Measurements from ENCODE around the gene TMEM167B. TPM values are rescaled to one million over a fixed set of nuclear protein-coding genes. Genes with fewer than 3 reads are reported as not detected.

Gene TMEM167B
- polyA plus RNA-seq, 1 donor (not counting 4 experiments of a cell fraction or from before 2014, with no cell fraction given): 15.7 TPM

DNA sequence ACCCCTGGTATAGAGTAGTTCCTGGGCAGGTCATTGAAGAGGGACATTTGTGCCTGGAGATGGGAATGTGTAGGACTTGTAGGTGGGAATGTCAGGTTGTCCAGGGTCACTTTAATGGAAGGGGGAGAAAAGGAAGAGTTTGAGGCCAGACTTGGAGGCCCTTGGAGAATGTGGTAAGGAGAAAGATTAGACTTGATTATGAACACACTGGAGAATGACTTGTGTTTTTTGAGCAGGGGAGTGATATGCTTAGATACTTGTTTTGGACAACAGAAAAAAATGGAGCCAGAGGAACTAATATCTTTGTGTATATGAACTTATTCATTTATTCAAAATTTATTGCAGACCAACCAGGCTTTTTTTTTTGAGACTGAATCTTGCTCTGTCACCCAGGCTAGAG lies 41.2 kb downstream of the TMEM167B start:
- no peak overlapping the region for H3K9ac ChIP-seq (ENCODE audit: control insufficient read depth, extremely low read depth, insufficient read depth, low read length)

DNA sequence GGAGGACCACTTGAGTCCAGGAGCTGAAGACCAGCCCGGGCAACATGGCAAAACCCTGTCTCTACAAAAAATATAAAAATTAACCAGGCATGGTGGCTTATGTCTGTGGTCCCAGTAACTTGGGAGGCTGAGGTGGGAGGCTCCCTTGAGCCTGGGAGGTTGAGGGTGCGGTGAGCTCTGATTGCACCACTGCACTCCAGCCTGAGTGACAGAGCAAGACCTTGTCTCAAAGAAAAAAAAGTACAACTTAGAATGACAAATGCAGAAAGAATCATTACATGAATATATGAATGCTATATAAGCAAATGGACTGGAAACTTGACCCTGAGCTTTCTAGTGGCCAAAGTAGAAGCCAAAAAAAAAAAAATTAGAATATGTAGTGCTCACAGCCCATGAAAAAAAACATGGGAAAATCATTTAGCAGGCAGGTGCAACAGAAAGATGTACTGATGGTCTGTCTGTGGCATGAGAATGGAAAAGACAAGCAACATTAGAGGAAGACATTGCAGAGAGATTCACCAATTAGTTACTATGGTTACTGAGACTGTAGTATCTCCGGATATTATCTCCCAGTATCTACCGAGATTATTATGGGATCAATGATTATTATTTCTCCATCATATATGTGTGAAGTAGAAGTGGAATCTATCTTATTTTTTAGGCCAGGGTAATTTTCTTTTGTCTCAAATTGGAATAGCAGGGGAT lies 42.6 kb downstream of the TMEM167B start:
- no peaks in the 10 kb centered on the region for H4K20me1 ChIP-seq (ENCODE audit: control insufficient read depth, extremely low read depth, insufficient read depth, low read length)
- no peaks in the 10 kb centered on the region for H3K4me1 ChIP-seq (ENCODE audit: control insufficient read depth, extremely low read depth, insufficient read depth, low read length)
- H3K36me3 ChIP-seq (ENCODE audit: control insufficient read depth in 2 of 2, extremely low read depth in 1 of 2, insufficient read depth in 2 of 2, low read length in 2 of 2): no peaks in the 10 kb centered on the region
- H3K27me3 ChIP-seq (ENCODE audit: control insufficient read depth, extremely low read depth, insufficient read depth, low read length): no peaks in the 10 kb centered on the region
- no peak overlapping the region for H3K9ac ChIP-seq (ENCODE audit: control insufficient read depth, extremely low read depth, insufficient read depth, low read length)
- H3K4me2 ChIP-seq (ENCODE audit: control insufficient read depth, extremely low read depth, insufficient read depth, low read depth, low read length): no peak overlapping the region
- no peaks in the 10 kb centered on the region for H3K9me1 ChIP-seq (ENCODE audit: control insufficient read depth, extremely low read depth, insufficient read depth, low read length)
- FAIRE-seq (no peak), DNase-seq (ENCODE audit: low read depth, low spot score) (no peak)
- no peaks in the 10 kb centered on the region for H3K9me3 ChIP-seq (ENCODE audit: control insufficient read depth, low read depth, low read length)
- no peak overlapping the region for H3K4me3 ChIP-seq (ENCODE audit: control insufficient read depth in 2 of 3, extremely low read depth in 1 of 3, insufficient read depth in 2 of 3, low read depth in 1 of 3, low read length in 3 of 3)
- H2AFZ ChIP-seq (ENCODE audit: control insufficient read depth, low read length): no peak overlapping the region
- H3K27ac ChIP-seq (ENCODE audit: control insufficient read depth, insufficient read depth, low read length): no peak overlapping the region
- dilution Hi-C loops (cut with MboI; ENCODE audit: extremely low pct_ligation_motif_present, low sequenced_read_pairs): no loop called here
- no peaks in the 10 kb centered on the region for H3K79me2 ChIP-seq (ENCODE audit: control insufficient read depth, insufficient read depth, low read length)
- TF ChIP-seq EZH2 (IDR thresholded peaks at IDR 0.05; ENCODE audit: low read length) (no peak), CTCF (optimal IDR thresholded peaks at IDR 0.05 in 1 of 3, IDR thresholded peaks at IDR 0.05 in 1 of 3, conservative IDR thresholded peaks at IDR 0.05 in 1 of 3; ENCODE audit: extremely low read depth in 1 of 3, insufficient read depth in 2 of 3, low read length in 3 of 3) (no peak)

More for the DNA sequence above, 41.2 kb downstream of the TMEM167B start:
- no peak overlapping the region for H3K27ac ChIP-seq (ENCODE audit: control insufficient read depth, insufficient read depth, low read length)
- H3K9me1 ChIP-seq (ENCODE audit: control insufficient read depth, extremely low read depth, insufficient read depth, low read length): no peaks in the 10 kb centered on the region
- TF ChIP-seq EZH2 (IDR thresholded peaks at IDR 0.05; ENCODE audit: low read length) (no peak), CTCF (optimal IDR thresholded peaks at IDR 0.05 in 1 of 3, IDR thresholded peaks at IDR 0.05 in 1 of 3, conservative IDR thresholded peaks at IDR 0.05 in 1 of 3; ENCODE audit: extremely low read depth in 1 of 3, insufficient read depth in 2 of 3, low read length in 3 of 3) (no peak)
- H3K27me3 ChIP-seq (ENCODE audit: control insufficient read depth, extremely low read depth, insufficient read depth, low read length): no peaks in the 10 kb centered on the region
- no peaks in the 10 kb centered on the region for H4K20me1 ChIP-seq (ENCODE audit: control insufficient read depth, extremely low read depth, insufficient read depth, low read length)
- H3K4me3 ChIP-seq (ENCODE audit: control insufficient read depth in 2 of 3, extremely low read depth in 1 of 3, insufficient read depth in 2 of 3, low read depth in 1 of 3, low read length in 3 of 3): no peak overlapping the region
- H3K9me3 ChIP-seq (ENCODE audit: control insufficient read depth, low read depth, low read length): no peaks in the 10 kb centered on the region
- no peaks in the 10 kb centered on the region for H3K79me2 ChIP-seq (ENCODE audit: control insufficient read depth, insufficient read depth, low read length)
- no peak for FAIRE-seq
- dilution Hi-C loops (cut with MboI; ENCODE audit: extremely low pct_ligation_motif_present, low sequenced_read_pairs): no loop called here
- no peaks in the 10 kb centered on the region for H3K36me3 ChIP-seq (ENCODE audit: control insufficient read depth in 2 of 2, extremely low read depth in 1 of 2, insufficient read depth in 2 of 2, low read length in 2 of 2)
- no peak overlapping the region for H3K4me2 ChIP-seq (ENCODE audit: control insufficient read depth, extremely low read depth, insufficient read depth, low read depth, low read length)
- H2AFZ ChIP-seq (ENCODE audit: control insufficient read depth, low read length): no peak overlapping the region
- H3K4me1 ChIP-seq (ENCODE audit: control insufficient read depth, extremely low read depth, insufficient read depth, low read length): no peaks in the 10 kb centered on the region
- DNase-seq (ENCODE audit: low read depth, low spot score): no peak

Measured in keratinocyte (primary cell).